Peyer's patch (tissue), 4 donors: ENCODE results near the gene PTPN6.

Experiments used
- CTCF ChIP-seq, 6 experiments: fragments of 450-650 bp in 4 of 6; fragments of 200-600 bp in 2 of 6; sonication (generic) in 1 of 6; IDR thresholded peaks; one replicate each; pipeline ENCODE4 v1.5.1; 2017 to 2019; ENCODE audit warnings: antibody characterized with exemption in 6 of 6, mild to moderate bottlenecking in 3 of 6, moderate library complexity in 1 of 6
- POLR2A ChIP-seq, 2 donors: fragments of 450-650 bp; IDR thresholded peaks; one replicate each; pipeline ENCODE4 v1.5.1; 2017; ENCODE audit warnings: antibody characterized with exemption in 2 of 2, mild to moderate bottlenecking in 2 of 2, moderate library complexity in 2 of 2

GRCh38 chr12:6934110-6934509, 17.0 kb upstream of the PTPN6 start:
- no peak for TF ChIP-seq CTCF (IDR thresholded peaks at IDR 0.05)
- TF ChIP-seq POLR2A (IDR thresholded peaks at IDR 0.05), result no peak
